Naive B cell (primary cell): ENCODE results near the gene FLOT2. TPM values are rescaled to one million over a fixed set of nuclear protein-coding genes. Genes with fewer than 3 reads are reported as not detected.
A peak's percentile ranks its signal among the peaks of the same experiment; 100 is the strongest.
"Not testable (repeated sequence)": the region's sequence is repeated elsewhere in the genome, so short reads cannot be mapped to it uniquely, and the experiment has no call there.

Source experiments
- ATAC-seq, 2 donors: fragments of 150-1000 bp; cut with Tn5 transposase; 2 replicates each; pipeline ENCODE4 v1.10.0; 2021; ENCODE audit warnings: low read depth in 2 of 2, mild to moderate bottlenecking in 2 of 2, moderate library complexity in 2 of 2
- DNase-seq: peaks from one replicate; pipeline ENCODE4 v3.0.0; 2022
- H3K27ac Mint-ChIP-seq, 6 donors: one replicate each; pipeline ENCODE4 v1.8.0; 2020 to 2022; ENCODE audit warnings: mild to moderate bottlenecking in 6 of 6, mixed read lengths in 6 of 6, moderate library complexity in 5 of 6, inconsistent platforms in 2 of 6
- H3K27me3 Mint-ChIP-seq, 3 donors: one replicate each; pipeline ENCODE4 v1.8.0; 2021 to 2022; ENCODE audit warnings: mixed read lengths in 3 of 3, mild to moderate bottlenecking in 1 of 3
- H3K36me3 Mint-ChIP-seq, 2 donors: one replicate each; pipeline ENCODE4 v1.8.0; 2020 to 2022; ENCODE audit warnings: mixed read lengths in 2 of 2, inconsistent platforms in 1 of 2, mild to moderate bottlenecking in 1 of 2
- H3K4me1 Mint-ChIP-seq, 3 donors: one replicate each; pipeline ENCODE4 v1.8.0; 2020 to 2022; ENCODE audit warnings: mixed read lengths in 3 of 3, inconsistent platforms in 1 of 3, mild to moderate bottlenecking in 1 of 3, moderate library complexity in 1 of 3
- H3K4me3 Mint-ChIP-seq, 8 donors: one replicate each; pipeline ENCODE4 v1.8.0; 2020 to 2022; ENCODE audit warnings: mild to moderate bottlenecking in 8 of 8, mixed read lengths in 8 of 8, moderate library complexity in 8 of 8, inconsistent platforms in 2 of 8
- H3K9me3 Mint-ChIP-seq, 7 donors: one replicate each; pipeline ENCODE4 v1.8.0; 2020 to 2022; ENCODE audit warnings: mixed read lengths in 7 of 7, mild to moderate bottlenecking in 5 of 7, inconsistent platforms in 2 of 7, moderate library complexity in 1 of 7
- polyA plus RNA-seq, 6 donors: library from polyadenylated mRNA; unstranded; fragments of 300-500 nt; fragmentation: Illumina TruSeq; gene quantifications; one replicate each; pipeline ENCODE4 v1.2.3, GENCODE V29; 2021; ENCODE audit warnings: low read depth in 6 of 6

The FLOT2 gene
- polyA plus RNA-seq, 6 donors from 2014 or later: 431 to 655 (median 460) TPM

GRCh38 chr17:28855336-28855679 is 42.2 kb downstream of the FLOT2 start:
- no peak for DNase-seq
- no peaks in the 10 kb centered on the region for H3K36me3 Mint-ChIP-seq
- H3K4me3 Mint-ChIP-seq: peak overlapping the region; percentile 87 to 99 (median 94)
- H3K9me3 Mint-ChIP-seq: no peaks in the 10 kb centered on the region
- peaks cover 9 to 22% (median 10%) of the 10 kb centered on the region in 3 donors for H3K4me1 Mint-ChIP-seq
- H3K27me3 Mint-ChIP-seq: no peaks in the 10 kb centered on the region
- peak overlapping the region; percentile 74 to 97 (median 94) for H3K27ac Mint-ChIP-seq
- no peak for ATAC-seq

GRCh38 chr17:28854457-28855335 is 42.8 kb downstream of the FLOT2 start, which contains the start of gene ERAL1:
Gene ERAL1, plus strand, starts transcription at chr17:28855016. Its CDS starts 19 bp downstream, at chr17:28855035.
- H3K9me3 Mint-ChIP-seq: no peaks in the 10 kb centered on the region
- H3K36me3 Mint-ChIP-seq: no peaks in the 10 kb centered on the region
- no peaks in the 10 kb centered on the region for H3K27me3 Mint-ChIP-seq
- H3K4me1 Mint-ChIP-seq: peaks cover 9 to 22% (median 10%) of the 10 kb centered on the region in 3 donors
- peak within 1 kb of the TSS; percentile 74 to 97 (median 94) for H3K27ac Mint-ChIP-seq
- peak within 1 kb of the TSS; percentile 87 to 99 (median 94) for H3K4me3 Mint-ChIP-seq
- ATAC-seq (peak; percentile 99 to 100), DNase-seq (peak; percentile 82)

DNA sequence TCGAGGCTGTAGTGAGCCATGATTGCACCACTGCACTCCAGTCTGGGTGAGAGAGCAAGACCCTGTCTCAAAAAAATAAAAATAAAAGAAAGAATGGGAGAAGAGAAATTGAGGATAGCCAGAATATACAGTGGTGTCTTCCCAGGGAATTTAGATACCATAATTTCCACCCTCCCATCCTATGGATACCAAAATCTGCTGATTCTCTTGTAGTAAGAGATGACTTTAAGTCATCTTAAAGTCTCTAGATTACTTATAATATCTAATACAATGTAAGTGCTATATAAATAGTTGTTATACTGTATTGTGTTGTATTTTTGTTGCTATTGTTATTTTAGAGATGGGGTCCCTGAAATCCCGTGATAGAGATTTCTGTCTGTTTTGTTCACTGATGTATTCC is 44.2 kb downstream of the FLOT2 start:
- DNase-seq (no peak), ATAC-seq (no peak)
- peaks cover 9 to 22% (median 10%) of the 10 kb centered on the region in 3 donors for H3K4me1 Mint-ChIP-seq
- peak overlapping the region in 1 of 6 donors; percentile 81 for H3K27ac Mint-ChIP-seq
- H3K36me3 Mint-ChIP-seq: no peaks in the 10 kb centered on the region
- no peaks in the 10 kb centered on the region for H3K9me3 Mint-ChIP-seq
- H3K27me3 Mint-ChIP-seq: no peaks in the 10 kb centered on the region
- H3K4me3 Mint-ChIP-seq: peak overlapping the region in 7 of 8 donors; percentile 22 to 99 (median 87)

DNA sequence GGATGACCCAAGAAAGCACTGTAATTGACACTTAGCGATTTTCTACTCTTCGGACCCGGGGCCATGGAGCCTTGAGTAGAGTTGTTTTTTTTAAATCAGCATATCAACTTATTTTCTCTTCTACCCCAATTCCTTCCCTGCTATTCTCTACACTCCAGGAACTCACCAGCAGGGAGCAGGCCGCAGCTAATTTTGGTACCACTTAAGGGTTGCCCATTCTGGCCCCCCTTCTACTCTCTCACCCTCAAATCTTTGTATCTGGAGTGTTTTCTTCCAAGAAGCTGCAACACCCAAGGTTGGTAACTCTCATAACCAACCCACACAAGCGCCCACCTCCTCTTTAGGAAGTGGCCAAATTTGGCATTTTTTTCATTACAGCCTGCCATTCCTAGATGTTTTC is 48.3 kb downstream of the FLOT2 start:
- Mint-ChIP-seq H3K4me3 (no peak overlapping the region), H3K27me3 (no peaks in the 10 kb centered on the region), H3K36me3 (no peaks in the 10 kb centered on the region), H3K27ac (peak overlapping the region in 1 of 6 donors; percentile 32), H3K4me1 (peaks cover 0 to 6% (median 0%) of the 10 kb centered on the region in 3 donors), H3K9me3 (no peaks in the 10 kb centered on the region)
- ATAC-seq (peak; percentile 23 to 40), DNase-seq (no peak)

DNA sequence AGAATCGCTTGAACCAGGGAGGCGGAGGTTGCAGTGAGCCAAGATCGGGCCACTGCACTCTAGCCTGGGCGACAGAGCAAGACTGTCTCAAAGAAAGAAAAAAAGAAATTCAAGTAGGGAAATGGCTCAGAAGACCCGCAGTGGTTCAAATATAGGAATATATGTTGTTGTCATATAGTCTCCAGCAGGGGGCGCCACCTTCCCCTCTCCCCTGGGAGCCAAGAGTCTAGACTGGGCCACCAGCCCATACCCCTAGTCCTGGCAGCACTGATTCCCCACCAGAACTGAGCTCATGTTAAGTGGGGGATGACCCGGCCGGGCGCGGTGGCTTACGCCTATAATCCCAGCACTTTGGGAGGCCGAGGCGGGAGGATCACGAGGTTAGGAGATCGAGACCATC is 48.9 kb downstream of the FLOT2 start:
- peak overlapping the region in 1 of 8 donors; percentile 28 for H3K4me3 Mint-ChIP-seq
- H3K4me1 Mint-ChIP-seq, H3K36me3 Mint-ChIP-seq, H3K9me3 Mint-ChIP-seq, H3K27ac Mint-ChIP-seq, H3K27me3 Mint-ChIP-seq: not testable (repeated sequence)
- ATAC-seq (peak; percentile 68 to 70), DNase-seq (peak; percentile 30)

GRCh38 chr17:28846699-28847098 is 50.8 kb downstream of the FLOT2 start:
- H3K4me3 Mint-ChIP-seq, H3K36me3 Mint-ChIP-seq, H3K9me3 Mint-ChIP-seq, ATAC-seq, DNase-seq, H3K27ac Mint-ChIP-seq, H3K27me3 Mint-ChIP-seq: not testable (repeated sequence)
- H3K4me1 Mint-ChIP-seq: peaks cover 10 to 16% (median 11%) of the 10 kb centered on the region in 3 donors

DNA sequence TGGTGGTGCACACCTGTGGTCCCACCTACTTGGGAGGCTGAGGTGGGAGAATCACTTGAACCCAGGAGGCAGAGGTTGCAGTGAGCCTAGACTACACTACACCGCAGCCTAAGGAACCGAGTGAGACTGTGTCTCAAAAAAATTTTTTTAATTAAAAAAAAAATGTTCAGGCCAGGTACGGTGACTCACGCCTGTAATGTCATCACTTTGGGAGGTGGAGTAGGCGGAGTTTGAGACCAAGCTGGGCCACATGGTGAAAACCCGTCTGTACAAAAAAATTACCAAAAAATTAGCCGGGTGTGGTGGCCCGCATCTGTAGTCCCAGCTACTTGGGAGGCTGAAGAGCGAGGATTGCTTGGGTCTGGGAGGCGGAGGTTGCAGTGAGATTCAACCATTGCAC is 51.3 kb downstream of the FLOT2 start:
- Mint-ChIP-seq H3K9me3 (no peaks in the 10 kb centered on the region), H3K4me1 (peaks cover 10 to 20% (median 12%) of the 10 kb centered on the region in 3 donors), H3K27ac (no peak overlapping the region), H3K27me3 (no peaks in the 10 kb centered on the region), H3K4me3 (no peak overlapping the region), H3K36me3 (peaks cover 0 to 7% of the 10 kb centered on the region in 2 donors)
- DNase-seq (no peak), ATAC-seq (no peak)

- ATAC-seq: no peak
- DNase-seq: no peak
- H3K36me3 Mint-ChIP-seq: peaks cover 0 to 7% of the 10 kb centered on the region in 2 donors
- no peaks in the 10 kb centered on the region for H3K27me3 Mint-ChIP-seq
- H3K4me3 Mint-ChIP-seq: peak overlapping the region in 7 of 8 donors; percentile 36 to 99 (median 84)
- H3K4me1 Mint-ChIP-seq: peaks cover 10 to 31% (median 12%) of the 10 kb centered on the region in 3 donors
- peak overlapping the region in 2 of 6 donors; percentile 60 to 62 for H3K27ac Mint-ChIP-seq
- H3K9me3 Mint-ChIP-seq: no peaks in the 10 kb centered on the region
Observed at GRCh38 chr17:28843816-28844148, 53.8 kb downstream of the FLOT2 start.

DNA sequence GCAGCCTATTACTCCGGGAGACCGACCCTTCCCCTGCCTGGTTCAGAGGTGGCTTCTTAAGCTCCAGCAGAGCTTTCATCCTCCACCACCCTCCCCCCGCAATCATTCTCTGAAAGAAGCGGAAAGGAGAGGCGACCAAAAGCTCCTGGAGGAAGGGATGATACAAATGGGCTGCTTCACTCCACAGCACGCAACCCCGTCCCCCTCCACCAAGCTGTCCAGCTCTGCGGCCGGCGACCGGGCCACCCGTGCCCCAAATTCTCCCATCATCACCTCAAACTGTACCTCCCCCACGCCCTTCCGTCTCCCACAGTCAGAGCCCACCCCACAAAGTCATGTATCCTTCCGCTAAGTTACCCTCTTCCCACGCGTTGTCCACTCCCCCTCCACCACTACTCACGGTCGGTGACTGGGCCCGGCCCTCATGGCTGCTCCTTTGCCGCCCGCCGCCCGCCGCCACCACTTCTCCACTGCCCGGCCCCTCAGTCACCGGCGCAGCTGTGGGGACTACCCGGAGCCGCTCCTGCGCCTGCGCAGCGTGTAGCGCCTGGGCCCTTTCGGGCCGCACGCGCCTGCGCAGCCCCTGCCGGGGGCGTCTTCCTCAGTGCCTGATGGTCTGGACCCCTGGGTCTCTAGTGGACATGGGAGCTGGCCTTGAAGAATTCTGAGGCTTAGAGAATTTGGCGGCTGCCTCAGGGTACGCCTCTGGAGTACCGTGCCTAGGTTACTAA is 55.1 kb downstream of the FLOT2 start, which contains the start of gene FAM222B:
Gene FAM222B, minus strand, starts transcription at position 509 of the 731 bp plus-strand sequence. CDS start 76,123 bp downstream, outside the sequence.
- Mint-ChIP-seq H3K9me3 (no peaks in the 10 kb centered on the region), H3K4me3 (peak within 1 kb of the TSS; percentile 95 to 99 (median 98)), H3K27ac (peak within 1 kb of the TSS; percentile 96 to 99 (median 98)), H3K36me3 (peaks cover 0 to 7% of the 10 kb centered on the region in 2 donors), H3K4me1 (peaks cover 10 to 31% (median 12%) of the 10 kb centered on the region in 3 donors), H3K27me3 (no peaks in the 10 kb centered on the region)
- DNase-seq (peak; percentile 88), ATAC-seq (peak; percentile 98)

DNA sequence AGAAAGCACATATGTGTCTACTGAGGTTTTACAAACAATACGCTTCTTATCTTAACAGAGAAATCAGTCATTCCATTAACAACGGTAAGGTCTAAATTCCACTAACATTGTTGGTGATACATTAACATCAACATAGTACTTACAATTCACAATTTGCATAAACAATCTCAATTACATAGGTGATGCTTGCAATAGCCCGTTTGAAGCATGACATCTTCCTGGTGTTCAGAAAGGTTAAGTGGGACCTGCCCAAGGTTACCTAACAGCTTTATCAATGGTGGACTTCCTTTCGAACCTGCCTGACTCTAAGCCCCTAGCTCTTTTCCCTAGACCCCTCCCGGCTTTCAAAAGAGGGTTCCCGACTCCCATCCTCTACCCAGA is 55.6 kb downstream of the FLOT2 start:
- H3K27me3 Mint-ChIP-seq: no peaks in the 10 kb centered on the region
- peaks cover 0 to 7% of the 10 kb centered on the region in 2 donors for H3K36me3 Mint-ChIP-seq
- ATAC-seq (peak; percentile 4 to 13), DNase-seq (no peak)
- peak overlapping the region; percentile 96 to 99 (median 98) for H3K27ac Mint-ChIP-seq
- peak overlapping the region; percentile 95 to 99 (median 98) for H3K4me3 Mint-ChIP-seq
- H3K9me3 Mint-ChIP-seq: no peaks in the 10 kb centered on the region
- peaks cover 10 to 31% (median 12%) of the 10 kb centered on the region in 3 donors for H3K4me1 Mint-ChIP-seq

DNA sequence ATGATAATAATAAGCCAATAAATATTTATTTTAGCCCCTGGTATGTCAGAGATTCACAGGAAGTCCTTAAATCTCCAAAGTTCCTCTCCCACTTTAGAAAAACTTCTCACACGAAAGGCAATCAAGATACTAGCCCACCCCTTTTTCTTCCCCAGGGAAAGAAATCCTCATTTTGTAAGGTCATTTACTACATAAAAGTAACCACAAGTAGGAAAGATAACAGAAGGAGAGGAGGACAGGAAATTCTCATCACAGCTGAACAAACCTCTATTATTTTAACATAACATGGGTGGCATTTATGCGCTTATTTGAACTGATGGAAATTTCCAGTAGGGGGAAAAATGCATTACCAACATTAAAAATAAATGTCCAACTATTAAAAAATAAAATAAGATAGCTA is 58.3 kb downstream of the FLOT2 start:
- ATAC-seq: no peak
- Mint-ChIP-seq H3K9me3 (no peaks in the 10 kb centered on the region), H3K4me1 (peaks cover 16 to 38% (median 20%) of the 10 kb centered on the region in 3 donors), H3K36me3 (peaks cover 3 to 11% of the 10 kb centered on the region in 2 donors), H3K4me3 (no peak overlapping the region), H3K27me3 (no peaks in the 10 kb centered on the region), H3K27ac (no peak overlapping the region)
- no peak for DNase-seq

GRCh38 chr17:28836541-28836940 is 61.0 kb downstream of the FLOT2 start:
- Mint-ChIP-seq H3K4me1 (peaks cover 14 to 27% (median 14%) of the 10 kb centered on the region in 3 donors), H3K27ac (peak overlapping the region in 2 of 6 donors; percentile 47 to 64), H3K4me3 (peak overlapping the region in 1 of 8 donors; percentile 72)
- not testable (repeated sequence) for ATAC-seq, H3K9me3 Mint-ChIP-seq, H3K27me3 Mint-ChIP-seq, DNase-seq, H3K36me3 Mint-ChIP-seq

DNA sequence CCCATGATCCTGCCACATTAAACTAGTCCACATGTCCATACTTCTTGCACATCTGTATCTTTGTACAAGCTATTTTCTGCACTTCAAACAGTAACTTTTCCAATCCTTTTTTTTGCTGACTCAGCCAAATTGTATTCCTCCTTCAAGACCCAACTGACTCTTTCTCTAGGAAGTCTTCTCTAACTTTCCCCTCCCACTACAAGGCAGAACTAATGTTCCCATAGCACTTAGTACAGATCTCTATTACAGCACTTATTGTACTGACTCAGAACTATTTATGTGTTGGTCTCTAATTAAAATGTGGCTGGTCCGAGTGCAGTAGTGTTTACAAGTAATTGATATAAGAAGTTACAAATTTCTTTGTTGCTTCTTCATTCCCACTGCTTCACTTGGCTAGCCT is 63.1 kb downstream of the FLOT2 start:
- DNase-seq (no peak), ATAC-seq (no peak)
- peaks cover 14 to 16% (median 14%) of the 10 kb centered on the region in 3 donors for H3K4me1 Mint-ChIP-seq
- H3K27ac Mint-ChIP-seq: peak overlapping the region in 1 of 6 donors; percentile 15
- H3K27me3 Mint-ChIP-seq: no peaks in the 10 kb centered on the region
- H3K9me3 Mint-ChIP-seq: no peaks in the 10 kb centered on the region
- H3K36me3 Mint-ChIP-seq: peaks cover 8% of the 10 kb centered on the region in 2 donors
- H3K4me3 Mint-ChIP-seq: no peak overlapping the region
